ENCODE data around the gene PTPN3. TPM values are rescaled to one million over a fixed set of nuclear protein-coding genes. Genes with fewer than 3 reads are reported as not detected.

The PTPN3 gene
- total RNA-seq, 2 donors from 2014 or later = 13.2 to 19.5 TPM

GRCh38 chr9:109382182-109382581, 115.9 kb downstream of the PTPN3 start:
- Histone ChIP-seq H3K36me3 (replicated peaks in 1 of 2; ENCODE audit: insufficient read depth in 1 of 2, low read depth in 2 of 2) (peaks cover 0 to 31% of the 10 kb centered on the region in 2 donors), H3K27ac (no peak overlapping the region), H3K27me3 (no peaks in the 10 kb centered on the region), H3K4me1 (no peaks in the 10 kb centered on the region), H3K4me3 (no peak overlapping the region), H3K9me3 (no peaks in the 10 kb centered on the region)
- no peak for DNase-seq
- no peak for TF ChIP-seq POLR2A (IDR thresholded peaks at IDR 0.05)
- TF ChIP-seq CTCF (IDR thresholded peaks at IDR 0.05) = no peak
- no peak for ATAC-seq
- intact Hi-C loops (cut with DNase I) = no loop called here
- WGBS, 2 donors = 92% methylated on average over 9 to 13 of the region's 13 CpGs

GRCh38 chr9:109381011-109381729, 116.9 kb downstream of the PTPN3 start:
- WGBS, 2 donors = 85 to 90% methylated on average over 12 to 13 of the region's 13 CpGs
- no peaks in the 10 kb centered on the region for H3K9me3 ChIP-seq

DNA sequence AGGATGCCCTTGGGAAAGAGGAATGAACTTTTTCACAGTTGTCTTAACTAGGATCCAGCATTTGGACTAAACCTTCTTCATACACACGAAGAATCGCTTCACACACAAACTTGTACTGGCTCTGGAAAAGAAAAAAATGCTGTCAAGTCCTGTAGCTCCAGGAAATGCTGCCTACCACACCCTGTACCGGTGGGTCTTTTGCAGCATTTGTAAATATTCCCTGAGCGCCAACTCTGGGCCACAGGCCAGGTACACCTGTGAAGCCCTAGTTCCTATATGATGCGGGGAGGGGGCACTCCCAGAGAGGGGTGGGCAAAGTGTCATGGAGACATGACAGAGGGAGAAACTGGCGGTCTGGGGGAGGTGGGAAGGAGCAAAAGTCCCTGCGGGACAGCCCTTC, 118.6 kb downstream of the PTPN3 start:
- ATAC-seq = no peak
- no peak for DNase-seq
- intact Hi-C loops (cut with DNase I) = no loop called here
- Histone ChIP-seq H3K9me3 (no peaks in the 10 kb centered on the region), H3K4me1 (no peaks in the 10 kb centered on the region), H3K27ac (no peak overlapping the region), H3K4me3 (no peak overlapping the region), H3K36me3 (replicated peaks in 1 of 2; ENCODE audit: insufficient read depth in 1 of 2, low read depth in 2 of 2) (peaks cover 0 to 23% of the 10 kb centered on the region in 2 donors), H3K27me3 (no peaks in the 10 kb centered on the region)
- 86 to 87% methylated on average over 7 of the region's 7 CpGs for WGBS, 2 donors
- TF ChIP-seq CTCF (IDR thresholded peaks at IDR 0.05) (no peak), POLR2A (IDR thresholded peaks at IDR 0.05) (no peak)

More at GRCh38 chr9:109381011-109381729, 116.9 kb downstream of the PTPN3 start:
- Histone ChIP-seq H3K27ac (no peak overlapping the region), H3K4me1 (no peaks in the 10 kb centered on the region), H3K36me3 (replicated peaks in 1 of 2; ENCODE audit: insufficient read depth in 1 of 2, low read depth in 2 of 2) (peaks cover 0 to 30% of the 10 kb centered on the region in 2 donors), H3K27me3 (no peaks in the 10 kb centered on the region), H3K4me3 (no peak overlapping the region)
- DNase-seq (no peak), ATAC-seq (no peak)
- TF ChIP-seq POLR2A (IDR thresholded peaks at IDR 0.05) (no peak), CTCF (IDR thresholded peaks at IDR 0.05) (no peak)
- intact Hi-C loops (cut with DNase I) = no loop called here

DNA sequence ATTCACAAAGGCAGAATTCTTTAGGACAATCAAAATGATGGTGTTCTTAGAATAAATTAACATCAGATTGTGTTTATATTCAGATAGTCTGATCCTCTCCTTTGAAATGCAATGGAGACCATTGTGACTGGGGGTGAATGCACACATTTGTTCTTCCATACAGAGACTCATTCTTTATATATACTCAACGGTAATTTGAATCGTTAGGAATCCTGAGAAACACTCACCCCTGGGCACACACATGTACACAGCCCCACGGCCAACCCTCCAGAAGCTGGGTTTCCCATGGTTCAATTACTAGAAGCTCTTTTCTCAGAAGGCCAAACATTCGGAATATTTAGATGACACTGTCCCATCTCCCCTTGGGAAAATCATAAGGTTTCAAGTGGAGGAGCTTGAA, 119.8 kb downstream of the PTPN3 start:
- H3K27me3 ChIP-seq = no peaks in the 10 kb centered on the region
- DNase-seq (no peak), ATAC-seq (no peak)
- 59 to 64% methylated on average over 4 of the region's 4 CpGs for WGBS, 2 donors
- H3K27ac ChIP-seq = no peak overlapping the region
- TF ChIP-seq POLR2A (IDR thresholded peaks at IDR 0.05) (no peak), CTCF (IDR thresholded peaks at IDR 0.05) (no peak)
- H3K9me3 ChIP-seq = no peaks in the 10 kb centered on the region
- intact Hi-C loops (cut with DNase I) = no loop called here
- no peaks in the 10 kb centered on the region for H3K4me1 ChIP-seq
- H3K36me3 ChIP-seq (replicated peaks in 1 of 2; ENCODE audit: insufficient read depth in 1 of 2, low read depth in 2 of 2) = peaks cover 0 to 21% of the 10 kb centered on the region in 2 donors
- no peak overlapping the region for H3K4me3 ChIP-seq

- intact Hi-C loops (cut with DNase I) = no loop called here
- H3K27ac ChIP-seq = no peak overlapping the region
- H3K27me3 ChIP-seq = no peaks in the 10 kb centered on the region
- H3K4me1 ChIP-seq = no peaks in the 10 kb centered on the region
- TF ChIP-seq CTCF (IDR thresholded peaks at IDR 0.05) (no peak), POLR2A (IDR thresholded peaks at IDR 0.05) (no peak)
- H3K9me3 ChIP-seq = no peaks in the 10 kb centered on the region
- no peak for DNase-seq
- ATAC-seq = no peak
- H3K36me3 ChIP-seq (replicated peaks in 1 of 2; ENCODE audit: insufficient read depth in 1 of 2, low read depth in 2 of 2) = no peaks in the 10 kb centered on the region
- WGBS, 2 donors = 79 to 82% methylated on average over 5 of the region's 5 CpGs
- H3K4me3 ChIP-seq = no peak overlapping the region
Measured at GRCh38 chr9:109372246-109372645, 125.9 kb downstream of the PTPN3 start.
